GM21526 (cell line): Measurements from ENCODE around the gene FAM174C.
"Not testable (repeated sequence)": the region's sequence is repeated elsewhere in the genome, so short reads cannot be mapped to it uniquely, and the experiment has no call there.

ENCODE experiments used
- ATAC-seq: cut with Tn5 transposase; IDR thresholded peaks from one replicate; pipeline ENCODE4 v1.9.1; 2021; ENCODE audit warnings: moderate library complexity; ENCODE audit not compliant: unreplicated experiment, low FRiP score

Gene FAM174C

DNA sequence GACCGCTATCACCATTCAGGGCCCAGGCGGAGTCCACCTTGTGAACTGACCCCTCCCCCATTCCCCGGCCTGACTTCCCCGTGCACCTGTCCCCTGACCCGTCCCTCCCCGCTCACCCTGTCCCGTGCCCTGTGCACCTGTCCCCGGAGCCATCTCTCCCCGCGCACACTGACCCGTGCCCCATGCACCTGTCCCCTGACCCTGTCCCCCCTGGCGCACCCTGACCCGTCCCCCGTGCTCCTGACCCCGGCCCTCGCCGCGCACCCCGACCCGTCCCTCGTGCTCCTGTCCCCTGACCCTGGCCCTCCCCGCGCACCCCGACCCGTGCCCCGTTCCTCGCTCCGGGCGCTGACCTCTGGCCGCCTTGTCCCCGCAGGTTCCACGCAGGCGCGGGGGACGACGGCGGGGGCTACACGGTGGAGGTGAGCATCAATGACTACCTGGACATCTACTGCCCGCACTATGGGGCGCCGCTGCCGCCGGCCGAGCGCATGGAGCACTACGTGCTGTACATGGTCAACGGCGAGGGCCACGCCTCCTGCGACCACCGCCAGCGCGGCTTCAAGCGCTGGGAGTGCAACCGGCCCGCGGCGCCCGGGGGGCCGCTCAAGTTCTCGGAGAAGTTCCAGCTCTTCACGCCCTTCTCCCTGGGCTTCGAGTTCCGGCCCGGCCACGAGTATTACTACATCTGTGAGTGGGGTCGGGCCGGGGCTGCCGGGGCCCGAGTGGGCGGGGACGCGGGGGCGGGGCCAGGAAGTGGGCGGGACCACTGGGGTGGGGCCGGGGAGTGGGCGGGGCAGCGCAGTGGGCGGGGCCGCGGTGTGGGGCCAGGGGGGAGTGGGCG, 20.1 kb downstream of the FAM174C start:
- no peak for ATAC-seq

DNA sequence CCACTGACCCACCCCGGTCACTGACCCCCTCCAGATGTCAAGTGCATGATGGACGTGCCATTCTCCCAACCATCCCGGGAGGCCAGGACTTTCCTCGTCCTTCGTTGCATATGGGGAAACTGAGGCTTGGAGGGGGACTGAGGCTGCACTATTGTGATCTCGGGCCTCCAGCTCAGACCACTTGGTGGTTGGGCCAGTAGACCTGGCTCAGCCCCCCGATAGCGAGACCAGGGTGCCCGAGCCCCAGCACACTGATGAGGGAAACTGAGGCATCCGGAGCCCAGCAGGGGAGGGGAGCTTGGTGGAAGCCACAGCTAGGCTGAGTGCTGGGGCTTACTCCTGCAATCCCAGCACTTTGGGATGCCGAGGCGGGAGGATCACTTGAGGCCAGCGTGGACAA, 20.7 kb downstream of the FAM174C start:
- ATAC-seq: no peak

DNA sequence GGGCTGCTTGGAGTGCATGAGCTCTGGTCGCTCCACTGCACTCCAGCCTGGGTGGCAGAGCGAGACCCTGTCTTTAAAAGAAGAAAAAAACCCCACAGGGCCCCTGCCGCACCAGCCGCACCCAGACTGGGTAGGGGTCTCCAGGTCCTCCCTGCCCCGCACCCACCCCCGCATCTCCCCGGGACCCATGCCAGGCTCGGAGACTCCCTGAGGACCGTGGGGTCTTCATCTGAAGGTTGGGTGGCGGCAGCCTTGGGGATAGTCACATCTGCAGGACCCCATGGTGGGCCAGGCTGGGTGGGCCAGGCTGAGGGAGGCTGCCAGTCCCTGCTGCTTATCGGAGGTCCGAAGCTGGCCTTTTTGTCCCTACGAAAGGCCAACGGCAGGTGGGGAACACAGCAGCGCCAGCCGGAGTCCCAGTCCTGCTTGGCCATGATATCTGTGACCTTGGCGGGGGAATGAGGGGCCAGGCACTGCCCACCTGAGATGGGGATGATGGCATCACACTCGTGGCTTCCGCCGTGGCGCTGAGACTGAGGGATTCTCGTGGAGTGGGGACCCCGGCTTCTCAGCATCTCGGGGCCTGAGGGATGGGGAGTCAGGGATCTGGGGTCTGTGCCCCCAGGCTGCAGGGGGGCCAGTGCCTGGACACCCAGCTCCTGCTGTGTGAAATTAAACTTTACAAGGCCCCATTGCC, 21.4 kb downstream of the FAM174C start:
- ATAC-seq: no peak

DNA sequence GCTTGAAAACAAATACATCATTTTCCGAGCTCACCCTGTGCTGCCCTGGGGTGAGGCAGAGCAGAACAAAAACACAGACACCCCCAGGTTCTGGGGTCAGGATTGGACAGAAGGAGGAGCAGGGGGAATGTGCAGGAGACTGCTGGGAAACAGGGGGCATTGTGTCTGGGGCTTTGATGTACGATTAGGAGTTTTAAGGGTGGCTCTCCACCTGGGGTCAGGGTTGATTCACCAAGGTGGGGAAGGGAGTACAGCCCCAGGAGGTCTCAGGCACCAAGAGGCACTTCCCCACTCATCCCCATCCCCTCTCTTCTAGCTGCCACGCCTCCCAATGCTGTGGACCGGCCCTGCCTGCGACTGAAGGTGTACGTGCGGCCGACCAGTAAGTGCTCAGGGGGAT, 22.9 kb downstream of the FAM174C start:
- ATAC-seq: no peak

DNA sequence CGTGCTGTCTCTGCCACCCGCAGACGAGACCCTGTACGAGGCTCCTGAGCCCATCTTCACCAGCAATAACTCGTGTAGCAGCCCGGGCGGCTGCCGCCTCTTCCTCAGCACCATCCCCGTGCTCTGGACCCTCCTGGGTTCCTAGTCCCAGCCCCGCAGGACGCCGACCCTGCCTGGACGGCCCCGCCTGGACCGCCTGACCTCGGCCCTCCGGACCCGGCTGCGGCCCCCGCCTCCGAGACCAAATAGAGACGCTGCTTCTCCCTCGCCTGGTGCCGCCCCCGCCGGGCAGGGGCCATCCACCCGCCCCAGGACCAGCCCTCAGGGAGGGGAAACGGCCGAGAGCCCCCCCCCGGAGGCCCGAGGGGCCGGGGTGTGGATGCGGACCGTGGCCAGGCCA, 24.5 kb downstream of the FAM174C start:
- no peak for ATAC-seq

DNA sequence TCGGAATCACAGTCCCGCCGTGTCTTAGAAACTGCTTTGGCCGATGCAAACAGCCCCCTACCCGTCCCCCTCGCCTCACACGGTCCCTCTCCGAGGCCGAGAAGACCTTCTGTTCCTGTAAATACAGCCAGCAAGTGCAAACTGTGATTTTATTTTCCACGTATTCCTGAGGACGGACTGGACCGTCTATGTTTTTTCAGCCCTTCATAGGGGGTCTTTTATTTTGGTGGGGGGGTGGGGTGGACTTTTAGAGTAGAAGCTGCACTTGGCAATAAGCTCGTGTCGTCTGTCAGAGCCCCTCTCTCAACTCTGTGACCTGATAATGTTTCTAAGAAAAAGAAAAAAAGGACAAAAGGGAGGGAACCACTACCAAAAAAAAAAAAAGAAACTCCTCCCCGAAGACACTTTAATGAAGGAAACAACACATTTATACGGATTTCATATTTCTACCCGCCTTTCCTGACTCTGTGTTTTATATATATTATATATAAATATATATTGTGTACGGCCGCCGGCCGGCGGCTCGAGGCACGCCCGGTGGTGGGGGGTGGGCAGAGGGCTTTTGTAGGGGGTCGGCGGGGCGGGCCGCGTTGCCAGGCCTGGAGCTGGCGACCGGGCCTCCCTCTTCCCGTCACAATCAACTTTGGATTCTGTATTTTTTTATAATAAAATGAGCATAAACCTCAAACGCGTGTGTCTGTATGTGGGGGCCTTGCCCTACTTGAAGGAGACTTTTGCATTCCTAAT, 25.6 kb downstream of the FAM174C start:
- ATAC-seq: no peak

DNA sequence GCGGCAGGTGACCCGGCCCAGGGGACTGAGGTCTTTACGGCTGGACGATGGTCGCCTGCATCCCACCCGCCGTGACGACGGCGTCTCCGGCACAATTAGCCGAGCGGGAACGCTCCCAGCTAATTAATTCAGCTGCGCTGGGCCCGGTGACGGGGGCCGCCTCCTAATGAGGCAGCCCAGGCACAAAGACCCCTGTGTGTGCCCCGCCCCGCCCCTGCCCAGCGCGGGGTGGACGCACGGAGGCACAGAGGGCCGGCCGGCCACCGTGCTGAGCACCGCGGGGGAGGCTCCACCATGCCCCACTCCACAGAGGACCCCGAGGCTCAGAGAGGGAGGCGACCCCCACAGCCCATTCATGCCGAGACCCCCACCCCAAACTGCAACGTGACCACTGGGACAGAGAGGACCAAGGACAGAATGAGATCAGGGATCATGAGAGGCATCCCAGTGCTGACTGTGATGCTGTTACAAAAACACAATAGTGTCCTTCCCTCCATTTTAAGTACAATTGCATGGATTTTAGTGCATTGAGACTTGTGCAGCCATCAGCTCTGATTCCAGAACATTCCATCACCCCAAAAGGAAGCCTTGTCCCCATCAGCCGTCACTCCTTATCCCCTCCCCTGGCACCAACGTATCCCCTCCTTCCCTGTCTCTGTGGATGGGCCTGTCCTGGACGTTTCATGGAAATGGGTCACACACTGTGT, 27.4 kb downstream of the FAM174C start:
- ATAC-seq: no peak

DNA sequence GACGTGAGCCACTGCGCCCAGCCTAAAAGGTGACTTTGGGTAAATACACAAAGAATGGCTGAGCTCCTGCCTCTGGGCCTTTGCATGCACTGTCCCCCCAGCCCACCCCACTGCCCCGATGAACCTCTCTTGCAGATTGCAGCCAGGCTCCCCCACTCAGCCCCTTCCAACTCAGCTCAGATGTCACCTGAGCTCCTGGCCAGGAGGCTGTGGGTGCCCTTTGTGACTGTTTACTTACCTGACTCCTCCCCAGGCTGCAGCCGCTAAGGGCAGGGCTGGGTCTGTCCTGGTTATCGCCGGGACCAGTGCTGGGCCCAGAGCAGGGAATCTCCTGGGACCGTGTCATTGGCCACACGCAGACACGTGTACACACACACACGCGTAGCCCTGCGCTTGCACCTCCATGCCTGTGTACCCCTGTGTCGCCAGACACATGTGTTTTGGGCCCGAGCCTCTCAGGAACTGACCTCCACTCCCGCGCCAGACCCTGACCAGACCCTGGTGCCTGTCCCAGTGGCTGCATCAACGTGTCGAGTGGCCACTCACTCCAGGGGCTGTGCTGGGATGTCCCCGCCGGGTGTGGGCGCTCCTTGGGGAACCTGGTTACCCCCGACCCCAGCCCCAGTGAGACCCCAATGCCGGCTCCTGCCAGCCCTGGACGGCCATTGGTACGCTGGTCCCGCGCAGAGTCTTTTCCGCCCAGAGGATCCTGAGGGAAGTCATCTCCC, 29.0 kb downstream of the FAM174C start:
- ATAC-seq: no peak

DNA sequence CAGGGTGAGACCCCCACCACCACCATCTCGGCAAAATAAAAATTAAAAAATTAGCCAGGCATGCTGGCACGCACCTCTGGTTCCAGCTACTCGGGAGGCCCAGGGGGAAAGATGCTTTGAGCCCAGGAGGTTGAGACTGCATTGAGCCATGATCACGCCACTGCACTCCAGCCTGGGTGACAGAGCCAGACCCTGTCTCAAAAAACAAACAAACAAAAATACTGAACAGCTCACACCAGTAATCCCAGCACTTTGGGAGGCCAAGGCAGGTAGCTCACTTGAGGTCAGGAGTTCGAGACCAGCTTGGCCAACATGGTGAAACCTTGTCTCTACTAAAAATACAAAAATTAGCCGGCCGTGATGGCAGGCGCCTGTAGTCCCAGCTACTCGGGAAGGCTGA, 30.0 kb downstream of the FAM174C start:
- ATAC-seq: not testable (repeated sequence)

DNA sequence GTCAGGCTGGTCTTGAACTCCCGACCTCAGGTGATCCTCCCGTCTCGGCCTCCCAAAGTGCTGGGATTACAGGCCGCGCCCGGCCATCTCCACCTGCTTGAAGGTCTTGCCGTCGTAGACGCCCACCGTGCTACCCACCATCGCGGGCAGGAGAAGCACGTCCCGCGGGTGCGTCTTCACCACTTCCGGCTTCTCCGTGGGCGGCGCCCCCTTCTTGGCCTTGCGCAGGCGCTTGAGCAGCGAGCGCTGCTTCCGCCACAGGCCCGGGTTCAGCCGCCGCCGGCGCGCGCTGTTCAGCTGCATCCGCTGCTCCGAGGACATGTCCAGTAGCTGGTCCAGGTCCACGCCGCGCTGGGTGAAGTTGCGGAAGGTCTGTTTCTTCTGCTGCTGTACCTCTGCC, 32.0 kb downstream of the FAM174C start:
- no peak for ATAC-seq

DNA sequence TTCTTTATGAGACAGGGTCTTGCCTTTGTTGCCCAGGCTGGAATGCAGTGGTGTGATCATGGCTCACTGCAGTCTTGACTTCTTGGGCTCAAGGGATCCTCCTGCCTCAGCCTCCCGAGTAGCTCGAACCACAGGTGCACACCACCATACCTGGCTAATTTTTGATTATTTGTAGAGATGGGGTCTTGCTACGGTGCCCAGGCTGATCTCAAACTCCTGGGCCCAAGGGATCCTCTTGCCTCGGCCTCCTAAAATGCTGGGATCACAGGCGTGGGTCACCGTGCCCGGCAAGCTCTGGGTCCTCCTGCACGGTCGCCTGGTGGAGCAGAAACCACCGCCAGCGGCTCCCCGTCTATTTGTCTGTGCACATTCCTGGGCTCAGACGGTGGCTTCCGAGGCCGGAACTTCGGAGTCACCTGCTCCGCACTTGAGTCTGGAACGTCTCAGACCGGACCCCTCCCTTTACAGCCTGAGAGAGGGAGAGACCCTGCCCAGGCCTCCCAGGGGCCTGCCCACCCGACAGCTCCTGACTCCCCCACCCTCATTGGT, 32.5 kb downstream of the FAM174C start:
- ATAC-seq: no peak

DNA sequence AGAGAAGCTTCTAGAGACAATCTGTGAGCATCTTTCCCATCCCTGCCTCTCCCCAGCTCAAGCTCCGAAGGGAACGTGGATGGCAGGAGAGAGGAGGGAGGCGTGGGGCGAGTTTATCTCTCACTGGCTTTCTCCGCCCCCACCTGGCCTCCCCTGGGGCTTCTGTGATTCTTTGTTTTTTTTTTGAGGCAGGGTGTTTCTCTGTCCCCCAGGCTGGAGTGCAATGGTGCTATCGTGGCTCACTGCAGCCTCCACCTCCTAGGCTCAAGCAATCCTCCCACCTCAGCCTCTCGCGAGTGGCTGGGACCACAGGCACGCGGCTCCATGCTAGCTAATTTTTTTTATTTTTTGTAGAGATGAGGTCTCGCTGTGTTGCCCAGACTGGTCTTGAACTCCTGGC, 33.4 kb downstream of the FAM174C start:
- ATAC-seq: no peak

DNA sequence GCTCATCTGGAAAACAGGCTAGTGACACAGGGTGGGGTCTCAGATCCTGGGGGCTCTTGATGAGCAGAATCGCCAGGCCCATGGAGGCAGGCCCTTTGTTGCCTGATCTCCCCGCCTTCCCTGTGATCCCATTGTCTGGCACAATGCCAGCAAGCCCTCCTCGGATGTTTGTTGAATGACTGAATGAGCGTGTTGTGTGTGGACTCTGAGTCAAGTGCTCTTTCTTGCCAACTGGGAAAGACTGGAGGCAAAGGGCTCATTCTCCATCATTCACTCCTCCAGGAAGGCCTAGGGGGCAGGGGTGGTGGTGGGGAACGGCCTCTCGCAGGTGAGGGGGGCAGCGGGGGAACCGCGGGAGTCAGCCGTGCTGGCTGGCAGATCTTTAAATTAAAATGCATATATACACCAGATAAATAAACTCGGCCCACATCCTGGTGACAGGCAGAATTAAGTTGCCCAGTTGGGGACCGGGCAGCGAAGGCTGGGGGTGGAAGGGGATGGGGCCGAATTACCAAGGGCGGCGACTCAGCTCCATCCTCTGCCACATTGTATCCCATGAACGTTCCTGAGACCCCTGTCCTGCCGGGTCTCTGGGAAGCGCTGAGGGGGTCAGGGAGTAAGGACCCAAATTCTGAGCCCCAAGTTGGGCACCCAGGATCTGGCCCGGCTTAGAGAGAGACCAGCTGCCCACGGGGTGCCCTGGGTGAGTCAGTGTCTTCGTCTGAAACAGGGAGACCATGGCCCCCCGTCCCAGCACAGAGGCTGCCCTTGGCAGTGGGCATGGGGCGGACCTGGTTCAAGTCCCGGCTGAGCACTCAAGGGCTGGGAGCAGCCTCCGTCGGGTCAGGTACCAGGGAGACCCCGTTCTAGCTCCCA, 34.9 kb downstream of the FAM174C start:
- no peak for ATAC-seq

DNA sequence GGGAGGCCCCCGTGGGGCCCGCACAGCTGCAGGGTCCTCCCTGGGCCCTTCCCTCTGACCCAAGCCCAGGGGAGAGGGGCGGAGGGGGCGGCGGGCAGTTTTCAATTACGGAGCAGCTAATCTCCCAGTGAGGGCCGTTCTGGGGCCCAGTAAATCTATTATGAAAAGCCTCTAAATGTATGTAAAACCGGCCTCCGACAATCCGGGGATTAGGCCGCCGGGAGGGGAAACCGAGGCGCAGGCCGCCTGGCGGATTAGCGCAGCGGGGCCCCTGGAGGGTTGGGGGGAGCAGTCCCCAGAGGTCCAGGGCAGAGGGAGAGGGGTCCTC, 35.5 kb downstream of the FAM174C start:
- ATAC-seq: no peak

DNA sequence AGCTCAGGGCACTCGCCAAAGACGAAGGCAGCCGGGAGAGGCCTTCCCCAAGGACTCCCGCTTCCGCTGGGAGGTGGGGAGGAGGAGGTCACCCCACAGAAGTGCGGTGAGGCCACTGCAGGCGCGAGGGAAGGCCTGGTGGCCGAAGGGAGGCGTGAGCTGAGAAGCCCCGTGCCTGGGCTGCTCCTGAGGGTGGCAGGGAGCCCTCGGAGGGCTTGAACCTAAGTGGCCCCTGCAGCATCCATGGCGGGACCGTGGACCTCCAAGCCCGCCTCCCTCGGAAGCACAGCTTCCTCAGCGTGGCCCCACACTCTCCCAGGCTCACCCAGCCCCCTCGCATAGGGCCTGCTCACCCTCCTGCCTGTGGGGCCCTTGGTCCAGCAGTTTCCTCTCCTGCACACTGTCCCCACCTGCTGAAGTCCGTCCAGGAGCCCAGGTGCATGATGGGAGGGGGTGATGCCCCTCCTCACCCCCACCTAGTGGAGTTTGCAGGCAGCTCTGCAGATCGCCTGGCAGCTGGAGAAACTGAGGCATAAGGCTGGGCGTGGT, 36.3 kb downstream of the FAM174C start:
- no peak for ATAC-seq

DNA sequence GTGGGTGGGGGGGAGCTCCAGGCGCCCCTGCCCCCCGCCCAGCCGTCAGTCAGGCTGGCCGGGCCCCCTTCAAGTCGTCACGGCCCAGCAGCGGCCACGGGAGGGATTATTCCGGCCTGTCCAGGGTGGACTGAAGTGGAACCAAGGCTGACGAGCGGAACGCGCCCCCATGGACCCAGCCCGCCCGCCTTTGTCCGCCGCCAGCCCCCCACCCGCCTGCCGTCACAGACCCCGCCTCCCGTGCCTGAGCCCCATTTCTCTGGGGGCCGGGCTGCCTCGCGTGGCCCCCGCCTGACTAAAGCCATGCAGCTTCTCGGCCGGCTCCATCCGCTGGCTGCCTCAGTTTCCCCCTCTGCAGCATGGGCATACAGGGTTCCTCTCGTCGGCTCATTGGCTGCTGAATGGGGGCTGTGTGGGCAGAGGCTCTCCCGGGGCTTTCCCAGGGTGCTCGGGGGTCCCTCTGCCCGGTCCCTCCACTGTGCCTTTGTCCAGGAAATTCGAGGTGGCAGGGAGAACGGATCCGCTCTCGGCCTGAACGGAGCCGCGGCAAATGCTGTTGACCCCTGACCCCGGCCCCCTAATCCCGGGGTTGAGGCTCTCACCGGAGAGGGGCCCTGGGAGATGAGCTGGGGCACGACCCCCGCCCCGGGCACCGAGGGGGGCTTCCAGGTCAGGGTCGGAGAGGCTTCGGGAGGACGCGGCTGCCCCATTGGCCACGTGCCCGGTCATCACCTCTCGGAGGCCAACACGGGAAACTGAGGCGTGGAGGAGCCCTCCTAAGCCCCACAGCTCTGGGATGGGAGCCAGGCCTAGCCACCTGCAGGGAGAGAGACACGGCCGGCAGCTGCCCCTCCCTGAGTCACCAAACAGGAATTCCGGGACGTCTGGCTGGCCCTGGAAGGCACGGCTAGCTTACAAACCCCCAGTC, 37.7 kb downstream of the FAM174C start:
- no peak for ATAC-seq

DNA sequence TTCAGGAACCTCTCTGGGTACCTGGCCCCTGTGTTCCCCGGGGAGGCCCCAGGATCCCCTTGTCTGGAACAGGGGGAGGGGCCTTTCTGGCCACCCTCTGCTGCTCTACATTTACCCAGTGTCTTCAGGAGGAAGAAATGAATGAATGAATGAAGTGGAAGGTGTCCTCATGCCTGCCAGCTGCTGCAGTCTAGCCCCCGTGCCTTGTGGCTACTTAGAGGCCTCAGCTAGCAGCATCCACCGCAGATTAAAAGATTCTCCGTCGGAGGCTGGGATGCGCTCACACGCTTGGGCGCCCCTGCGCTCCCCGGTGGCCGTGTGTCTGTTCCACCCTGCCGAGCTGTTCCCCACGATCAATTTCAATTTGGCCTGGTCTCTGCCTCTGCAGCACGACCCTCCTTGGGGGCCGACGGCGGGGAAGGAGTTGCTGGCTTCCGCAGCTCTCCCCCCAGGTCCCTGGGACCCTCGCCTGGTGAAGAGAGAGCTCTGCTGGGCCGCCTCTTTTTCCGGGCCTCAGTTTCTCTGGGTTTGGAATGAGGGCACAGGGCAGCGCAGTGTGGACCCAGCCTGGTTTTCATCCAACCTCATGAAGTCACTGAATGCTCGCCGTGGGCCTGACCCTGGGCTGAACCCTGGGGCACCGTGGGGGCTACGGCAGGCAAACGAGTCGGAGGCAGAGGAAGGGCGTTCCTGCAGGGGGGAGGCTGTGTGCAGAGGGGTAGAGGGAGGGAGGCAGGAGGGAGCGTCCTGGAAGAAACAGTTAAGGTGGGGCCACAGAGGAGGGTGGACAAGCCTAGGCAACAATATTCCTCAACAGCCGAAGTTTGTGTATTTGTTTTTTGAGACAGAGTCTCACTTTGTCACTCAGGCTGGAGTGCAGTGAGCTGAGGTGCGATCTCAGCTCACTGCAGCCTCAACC, 38.6 kb downstream of the FAM174C start:
- no peak for ATAC-seq
